Measurements from ENCODE around the gene ELP1. TPM values are rescaled to one million over a fixed set of nuclear protein-coding genes. Genes with fewer than 3 reads are reported as not detected.

ELP1 gene
- total RNA-seq (2022): 36.9 and 39.6 TPM in 2 replicates
- Bru-seq, nascent RNA: percentile 81 among the genes with signal in this experiment
- percentile 85 among the genes with signal in this experiment for BruChase-seq, experiment 1, labeled RNA remaining after a 6-hour chase
- percentile 85 among the genes with signal in this experiment for BruChase-seq, experiment 2, labeled RNA remaining after a 2-hour chase
- long read RNA-seq, full-length matches to known transcripts: 11 of 52 reads
- long read RNA-seq, partial matches to known transcripts: 13 of 52 reads
- long read RNA-seq, other reads (novel, unspliced or antisense): 28 of 52 reads

- peak; percentile 94 for DNase-seq (ENCODE audit: unreplicated experiment)
- peak within 1 kb of the TSS; percentile 98 for H3K4me3 Mint-ChIP-seq (ENCODE audit: unreplicated experiment)
- H3K9me3 Mint-ChIP-seq (ENCODE audit: unreplicated experiment): no peaks in the 10 kb centered on the region
- H3K27me3 Mint-ChIP-seq (ENCODE audit: insufficient read depth, unreplicated experiment): no peaks in the 10 kb centered on the region
- peaks cover 24% of the 10 kb centered on the region for H3K4me1 Mint-ChIP-seq (ENCODE audit: insufficient read depth, unreplicated experiment)
- peak within 1 kb of the TSS; percentile 93 for H3K27ac Mint-ChIP-seq (ENCODE audit: low read depth, unreplicated experiment)
- peak; percentile 6 for TF ChIP-seq CTCF (IDR thresholded peaks at IDR 0.05; ENCODE audit: unreplicated experiment)
- ChIA-PET POLR2A (interaction anchor here (0.7 to 1.4 kb wide), 10 partner anchors 12 to 1606 kb away, joined by 3 to 5 read pairs (median 4); no protein-coding TSS in a partner anchor), CTCF (interaction anchor here (0.7 to 1.9 kb wide), 6 partner anchors 18 to 389 kb away, joined by 3 to 5 read pairs (median 3); no protein-coding TSS in a partner anchor)
- intact Hi-C loops (cut with micrococcal nuclease): loop anchor here (1.0 to 2.0 kb wide), 2 partner anchors 84 to 387 kb away; partner anchors contain the start of gene EPB41L4B
- H3K36me3 Mint-ChIP-seq (ENCODE audit: insufficient read depth, unreplicated experiment): peaks cover 48% of the 10 kb centered on the region
- BruUV-seq (replicated peaks): no TSS peak
Observed at GRCh38 chr9:108933718-108934322, at the start of gene ELP1. Gene ELP1, minus strand, starts transcription at chr9:108934124. Its CDS starts 2,978 bp downstream, at chr9:108931146.

- no peak overlapping the region for H3K27ac Mint-ChIP-seq (ENCODE audit: low read depth, unreplicated experiment)
- CTCF ChIA-PET: no interaction called here
- intact Hi-C loops (cut with micrococcal nuclease): no loop called here
Observed at GRCh38 chr9:108980893-108981292, 47.0 kb upstream of the ELP1 start.

GRCh38 chr9:108978205-108978604 lies 44.3 kb upstream of the ELP1 start:
- Mint-ChIP-seq H3K4me3 (ENCODE audit: unreplicated experiment) (no peak overlapping the region), H3K27ac (ENCODE audit: low read depth, unreplicated experiment) (no peak overlapping the region), H3K27me3 (ENCODE audit: insufficient read depth, unreplicated experiment) (no peaks in the 10 kb centered on the region), H3K36me3 (ENCODE audit: insufficient read depth, unreplicated experiment) (peaks cover 6% of the 10 kb centered on the region), H3K9me3 (ENCODE audit: unreplicated experiment) (no peaks in the 10 kb centered on the region), H3K4me1 (ENCODE audit: insufficient read depth, unreplicated experiment) (no peaks in the 10 kb centered on the region)
- DNase-seq (ENCODE audit: unreplicated experiment): no peak
- BruUV-seq (replicated peaks): no TSS peak
- ChIA-PET POLR2A (interaction anchor here (0.7 to 1.1 kb wide), 3 partner anchors 27 to 140 kb away, joined by 3 read pairs; no protein-coding TSS in a partner anchor), CTCF (interaction anchor here (1.1 kb wide), 1 partner anchor 22 kb away, joined by 3 read pairs; no protein-coding TSS in a partner anchor)
- TF ChIP-seq CTCF (IDR thresholded peaks at IDR 0.05; ENCODE audit: unreplicated experiment): no peak
- intact Hi-C loops (cut with micrococcal nuclease): no loop called here

More at GRCh38 chr9:108980893-108981292, 47.0 kb upstream of the ELP1 start:
- Mint-ChIP-seq H3K4me3 (ENCODE audit: unreplicated experiment) (no peak overlapping the region), H3K9me3 (ENCODE audit: unreplicated experiment) (no peaks in the 10 kb centered on the region), H3K27me3 (ENCODE audit: insufficient read depth, unreplicated experiment) (no peaks in the 10 kb centered on the region), H3K36me3 (ENCODE audit: insufficient read depth, unreplicated experiment) (peaks cover 6% of the 10 kb centered on the region), H3K4me1 (ENCODE audit: insufficient read depth, unreplicated experiment) (no peaks in the 10 kb centered on the region)
- POLR2A ChIA-PET: no interaction called here
- no peak for TF ChIP-seq CTCF (IDR thresholded peaks at IDR 0.05; ENCODE audit: unreplicated experiment)
- no TSS peak for BruUV-seq (replicated peaks)
- no peak for DNase-seq (ENCODE audit: unreplicated experiment)

GRCh38 chr9:108973895-108974294 lies 40.0 kb upstream of the ELP1 start:
- BruUV-seq (replicated peaks): no TSS peak
- Mint-ChIP-seq H3K9me3 (ENCODE audit: unreplicated experiment) (peaks cover 12% of the 10 kb centered on the region), H3K4me1 (ENCODE audit: insufficient read depth, unreplicated experiment) (no peaks in the 10 kb centered on the region), H3K27ac (ENCODE audit: low read depth, unreplicated experiment) (no peak overlapping the region), H3K27me3 (ENCODE audit: insufficient read depth, unreplicated experiment) (no peaks in the 10 kb centered on the region), H3K36me3 (ENCODE audit: insufficient read depth, unreplicated experiment) (peaks cover 11% of the 10 kb centered on the region), H3K4me3 (ENCODE audit: unreplicated experiment) (no peak overlapping the region)
- ChIA-PET CTCF (no interaction called here), POLR2A (no interaction called here)
- intact Hi-C loops (cut with micrococcal nuclease): no loop called here
- TF ChIP-seq CTCF (IDR thresholded peaks at IDR 0.05; ENCODE audit: unreplicated experiment): no peak
- DNase-seq (ENCODE audit: unreplicated experiment): no peak
